Airway epithelial cell (primary cell): ENCODE results near the gene KCTD16. TPM values are rescaled to one million over a fixed set of nuclear protein-coding genes. Genes with fewer than 3 reads are reported as not detected.

ENCODE experiments used
- total RNA-seq: library from RNA; depleted of rRNA; stranded (reverse); fragments of >200 nt; gene quantifications from 2 replicates; pipeline ENCODE4 v1.2.3, GENCODE V29; 2015

KCTD16 gene
- total RNA-seq = under 0.01 and 0.28 TPM in 2 replicates

DNA sequence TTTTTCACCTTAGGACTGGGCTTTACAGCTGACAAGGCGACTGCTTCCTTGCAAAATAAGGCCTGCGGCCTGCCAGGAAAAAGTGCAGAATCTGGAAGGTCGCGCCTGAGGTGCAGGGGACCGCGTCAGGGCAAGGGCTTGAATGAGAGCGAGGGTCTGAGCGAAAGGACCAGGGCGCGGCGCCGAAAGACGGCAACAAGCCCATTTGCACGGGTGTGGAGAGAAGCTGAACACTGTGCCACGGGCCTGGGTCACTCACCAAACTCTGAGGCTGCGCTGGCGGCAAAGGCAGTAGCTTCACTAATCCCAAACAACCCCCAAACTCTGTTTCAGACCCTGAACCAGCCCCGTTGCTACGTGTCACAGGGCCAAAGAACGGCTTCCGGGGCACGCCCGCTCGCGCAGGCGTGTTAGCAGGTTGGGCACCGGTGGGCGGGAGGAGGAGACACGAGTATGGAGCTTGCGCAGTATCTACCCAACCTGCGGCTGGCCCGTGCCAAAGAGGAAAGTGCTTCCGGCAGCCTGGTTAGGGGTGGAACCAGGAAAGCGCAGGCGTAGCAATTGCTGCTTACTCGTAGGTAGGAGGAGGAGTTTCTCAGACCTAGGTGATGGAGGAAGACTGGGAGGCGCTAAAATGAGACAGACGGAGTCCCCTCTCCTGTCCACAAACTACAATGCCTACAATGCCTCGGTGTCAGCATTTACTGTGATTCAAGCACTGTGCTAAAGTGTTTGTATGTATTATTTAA, at the start of gene KCTD16, which contains the start of gene YIPF5:
Gene KCTD16, plus strand, starts transcription at position 598 of the 749 bp plus-strand sequence.
Gene YIPF5, minus strand, starts transcription at position 384 of the 749 bp plus-strand sequence. CDS start 704 bp downstream, outside the sequence.

Other genes starting within 250 kb of the KCTD16 start
- gene YIPF5, start 214 bp upstream of the KCTD16 start, total RNA-seq = 36.3 and 44.6 TPM in 2 replicates